Activated effector memory CD4-positive, alpha-beta T cell treated with Interleukin-2 at 50 U/mL for 16 hours (primary cell): ENCODE data around the gene SPTSSB.

Source experiments
- DNase-seq: peaks from one replicate; pipeline ENCODE4 v3.0.0-alpha.2; 2020

SPTSSB gene

DNA sequence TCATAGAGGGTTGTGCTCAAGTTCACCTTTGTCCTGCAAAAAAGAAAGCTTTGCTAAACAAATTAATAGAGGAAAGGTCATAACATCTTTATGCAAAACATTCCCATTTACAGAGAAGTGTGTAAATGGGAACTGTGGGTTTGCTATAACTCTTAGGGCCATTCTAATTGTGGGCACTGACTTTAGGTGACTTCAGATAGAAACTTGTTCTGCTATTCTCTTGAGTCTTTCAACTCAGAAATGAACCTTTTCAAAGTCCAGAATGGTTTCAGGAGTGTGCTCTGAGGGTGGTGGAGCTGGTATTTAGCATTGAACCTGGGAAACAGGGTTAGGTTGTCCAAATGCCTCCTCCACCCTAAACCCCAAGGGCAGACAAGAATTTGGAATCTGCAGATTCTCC is 34.0 kb downstream of the SPTSSB start:
- DNase-seq: no peak

DNA sequence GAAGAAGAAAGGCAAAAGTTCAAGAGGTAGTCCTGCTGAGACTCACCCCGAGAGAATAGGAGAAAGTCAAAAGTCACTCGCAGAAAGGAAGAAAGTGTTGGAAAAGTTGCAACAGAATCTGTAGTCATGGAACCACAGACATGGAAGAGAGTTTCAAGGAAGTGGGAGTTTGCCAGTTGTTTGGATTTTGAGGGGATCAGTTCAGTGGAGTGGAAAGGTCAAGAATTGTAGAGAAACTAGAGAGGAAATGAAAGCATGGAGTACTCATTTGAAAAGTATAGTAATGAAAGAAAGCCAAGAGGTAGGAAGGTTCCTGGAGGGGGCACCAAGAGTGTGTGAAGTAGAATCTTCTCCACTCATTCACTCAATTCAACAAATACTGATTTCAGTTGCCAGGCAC is 34.7 kb downstream of the SPTSSB start:
- DNase-seq: no peak

DNA sequence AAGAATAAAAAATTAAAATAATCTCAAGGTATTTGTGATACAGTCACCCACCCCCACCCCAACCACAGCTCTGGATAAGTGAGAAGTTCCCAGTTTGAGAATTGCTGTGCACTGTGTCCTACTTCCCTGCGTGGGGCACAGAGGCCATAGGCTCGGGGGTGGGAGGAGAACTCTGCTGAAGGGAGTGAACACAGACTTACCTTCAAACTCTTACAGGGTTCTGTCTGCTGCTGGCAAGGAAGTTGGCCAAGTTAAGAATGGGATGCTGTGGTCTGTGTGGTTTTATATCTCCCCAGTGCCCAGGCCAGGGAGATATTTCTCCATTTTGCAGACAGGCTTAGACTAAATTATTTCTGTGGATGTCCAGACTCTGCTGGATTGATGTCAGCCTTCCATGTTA is 37.6 kb downstream of the SPTSSB start:
- no peak for DNase-seq

DNA sequence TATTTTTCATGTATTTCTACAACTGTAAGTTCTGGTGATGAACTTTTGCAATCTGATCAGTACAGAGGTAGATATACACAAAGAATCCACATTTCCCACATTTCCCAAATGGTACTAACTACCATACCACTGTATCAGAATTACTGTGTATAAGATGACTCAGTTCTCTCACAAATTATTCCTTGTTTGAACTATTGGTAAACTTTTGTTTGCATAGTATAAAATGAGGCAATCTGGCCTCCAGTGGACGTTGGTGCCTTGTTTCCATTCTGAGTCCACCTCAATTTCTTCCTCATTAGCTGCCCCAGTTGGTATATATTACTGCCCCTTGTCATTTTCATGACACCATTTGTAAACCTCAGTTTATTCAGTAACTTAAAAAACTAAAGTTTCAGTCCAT is 38.5 kb downstream of the SPTSSB start:
- DNase-seq: no peak

DNA sequence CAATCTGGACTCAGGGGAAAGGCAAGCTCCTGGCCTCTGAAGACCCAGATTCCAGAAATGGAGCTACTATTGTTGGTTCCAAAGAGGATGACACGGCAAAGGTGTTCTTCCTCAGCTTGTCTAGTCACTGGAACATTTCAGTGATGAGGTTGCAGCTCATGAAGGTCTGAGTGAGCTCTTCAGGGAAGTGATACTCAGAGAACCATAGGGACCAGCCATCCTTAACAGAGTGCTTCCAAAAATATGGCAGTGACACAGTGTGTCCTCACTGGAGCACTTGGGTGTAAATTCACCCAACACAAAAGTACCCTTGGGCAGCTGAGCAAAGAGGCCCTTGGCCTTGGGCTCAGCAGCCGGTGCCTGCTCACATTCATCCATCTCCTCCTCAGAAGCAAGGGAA is 46.3 kb downstream of the SPTSSB start:
- no peak for DNase-seq

DNA sequence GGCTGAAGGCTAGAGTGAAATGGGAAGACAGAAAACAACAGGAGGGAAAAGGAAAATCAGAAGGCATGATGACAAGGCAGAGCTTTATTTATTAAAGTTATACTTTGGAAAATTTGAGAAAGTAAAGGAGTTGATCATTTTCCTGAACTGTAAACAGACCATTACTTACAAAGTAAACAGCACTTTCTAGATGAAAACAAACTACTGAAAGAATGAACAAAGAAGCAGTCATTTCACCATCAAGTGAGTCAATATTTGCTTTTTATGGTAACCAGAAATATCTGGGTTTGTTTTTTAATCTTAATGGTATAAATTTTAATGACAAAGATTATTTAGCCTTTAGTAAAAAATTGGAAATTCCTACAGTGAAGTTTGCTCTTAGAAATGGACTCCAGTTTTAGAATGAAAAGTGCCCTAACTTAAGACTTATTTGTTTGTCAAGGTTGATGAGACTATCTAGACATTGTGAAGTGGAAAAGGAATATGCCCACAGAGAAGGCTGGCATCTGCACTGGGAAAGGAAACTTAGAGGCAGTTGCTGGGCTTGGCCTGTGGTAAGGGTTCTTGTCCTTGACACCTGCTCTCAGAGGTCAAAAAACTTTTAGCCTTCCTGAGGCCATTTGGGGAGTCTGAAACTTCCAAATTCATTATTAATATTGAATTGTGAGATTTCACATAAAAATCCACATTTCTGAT is 47.2 kb downstream of the SPTSSB start:
- no peak for DNase-seq

DNA sequence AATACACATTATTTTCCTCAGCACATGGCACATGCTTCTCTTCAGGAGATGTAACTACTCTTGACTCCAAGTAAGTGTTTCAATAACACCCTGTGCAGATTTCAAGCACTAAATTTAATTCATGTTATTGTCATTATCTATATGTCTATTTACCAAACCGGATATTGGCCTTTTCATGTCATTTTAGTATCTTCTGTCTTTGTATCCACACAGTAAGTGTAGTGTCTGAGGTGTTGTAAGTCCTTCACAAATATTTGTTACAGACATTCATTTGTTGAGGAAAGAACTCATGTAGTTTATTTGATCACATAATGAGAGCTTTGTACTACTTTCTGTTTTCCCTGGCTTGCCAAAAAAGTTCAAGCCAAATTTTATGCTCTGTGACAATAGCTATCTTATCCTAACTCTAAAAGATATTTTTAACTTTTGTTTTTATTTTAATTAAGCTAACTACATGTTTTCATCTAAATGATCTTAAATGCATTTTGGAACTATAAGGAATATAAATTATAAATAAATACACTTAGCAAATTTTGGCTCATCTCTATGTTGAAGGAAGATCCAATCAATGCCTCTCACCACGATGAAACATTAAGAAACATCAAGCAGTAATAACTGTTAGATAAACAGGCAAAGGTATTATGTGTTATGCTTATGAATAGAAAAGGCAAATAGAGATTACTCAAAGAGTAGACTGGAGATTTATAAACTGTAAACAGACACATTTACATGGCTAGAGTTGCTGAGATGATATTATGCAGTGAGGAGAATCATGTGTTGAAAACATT is 48.3 kb downstream of the SPTSSB start:
- DNase-seq: no peak

DNA sequence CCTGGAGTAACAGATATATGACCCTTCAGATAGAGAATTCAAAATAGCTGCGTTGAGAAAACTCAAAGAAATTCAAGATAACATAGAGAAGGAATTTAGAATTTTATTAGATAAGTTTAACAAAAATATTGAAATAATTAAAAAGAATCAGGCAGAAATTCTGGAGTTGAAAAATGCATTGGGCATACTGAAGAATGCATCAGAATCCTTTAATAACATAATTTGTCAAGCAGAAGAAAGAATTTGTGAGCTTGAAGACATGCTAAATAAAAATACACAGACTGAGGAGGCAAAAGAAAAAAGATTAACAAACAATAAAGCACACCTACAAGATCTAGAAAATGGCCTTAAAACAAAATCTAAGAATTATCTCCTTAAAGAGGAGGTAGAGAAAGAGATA is 50.5 kb downstream of the SPTSSB start:
- DNase-seq: no peak

DNA sequence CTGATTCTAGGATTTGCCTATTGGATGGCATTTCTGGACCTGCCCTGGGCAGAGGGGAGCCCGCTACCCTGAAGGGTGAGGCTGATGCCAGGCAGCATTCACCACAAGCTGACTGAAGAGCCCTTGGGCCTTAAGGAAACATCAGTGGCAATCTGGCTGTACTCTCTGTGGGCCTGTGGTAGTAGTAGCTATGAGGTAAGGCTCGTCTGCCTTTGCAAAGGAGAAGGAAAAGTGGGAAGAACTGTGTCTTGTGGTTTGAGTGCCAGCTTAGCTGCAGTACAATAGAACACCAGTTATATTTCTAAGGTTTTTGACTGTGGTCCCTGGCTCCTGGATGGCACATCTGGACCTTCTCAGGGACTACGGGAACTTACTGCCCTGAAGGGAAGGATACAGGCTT is 51.5 kb downstream of the SPTSSB start:
- no peak for DNase-seq

DNA sequence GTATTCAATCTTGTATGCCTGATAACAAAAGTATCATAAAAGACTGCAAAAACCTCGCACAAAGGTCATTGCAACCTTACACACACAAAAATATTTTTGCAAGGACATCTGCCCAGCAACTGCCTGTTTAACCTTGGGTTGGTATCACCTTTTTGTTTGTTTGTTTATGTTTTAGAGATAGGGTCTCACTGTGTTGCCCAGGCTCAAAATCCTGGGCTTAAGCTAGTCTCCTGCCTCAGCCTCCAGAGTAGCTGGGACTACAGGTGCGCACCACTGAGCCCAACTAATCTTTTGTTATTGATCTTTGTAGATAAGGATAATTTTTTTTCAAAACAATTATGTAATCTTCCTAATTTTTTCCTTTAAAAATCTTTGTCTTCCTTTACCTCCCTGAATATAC is 54.2 kb downstream of the SPTSSB start:
- no peak for DNase-seq

DNA sequence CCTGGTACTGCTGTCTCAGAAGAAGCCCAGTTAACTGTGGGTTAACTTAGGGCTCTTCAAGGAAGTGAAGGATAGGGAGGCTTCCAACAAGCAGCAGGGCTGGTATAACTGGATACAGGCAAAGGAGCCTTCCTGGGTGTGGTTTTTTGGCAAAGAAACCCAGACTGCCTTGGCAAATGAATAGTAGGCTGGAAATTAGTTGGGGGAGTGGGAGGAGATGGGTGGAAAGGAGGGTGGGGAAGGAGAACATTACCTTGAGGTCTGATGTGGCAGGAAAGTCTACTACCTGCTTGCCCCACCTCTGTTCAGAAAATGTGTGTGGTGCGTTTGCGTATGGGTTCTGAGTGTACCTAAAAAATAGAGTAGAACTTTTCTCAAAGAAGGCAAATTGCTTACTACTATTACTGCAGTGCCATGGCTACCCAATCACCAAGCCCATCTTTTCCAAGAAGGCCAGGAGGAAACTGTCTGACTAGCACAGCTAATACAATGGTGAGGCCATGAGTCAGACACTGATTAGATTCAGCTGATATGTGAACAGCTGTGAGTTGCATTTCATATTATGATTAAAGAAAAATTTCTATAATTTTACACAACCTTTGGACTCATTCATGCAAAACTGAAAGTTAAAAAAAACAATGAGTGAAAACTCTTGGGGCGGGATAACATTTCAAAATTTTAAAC is 55.2 kb downstream of the SPTSSB start:
- DNase-seq: no peak

DNA sequence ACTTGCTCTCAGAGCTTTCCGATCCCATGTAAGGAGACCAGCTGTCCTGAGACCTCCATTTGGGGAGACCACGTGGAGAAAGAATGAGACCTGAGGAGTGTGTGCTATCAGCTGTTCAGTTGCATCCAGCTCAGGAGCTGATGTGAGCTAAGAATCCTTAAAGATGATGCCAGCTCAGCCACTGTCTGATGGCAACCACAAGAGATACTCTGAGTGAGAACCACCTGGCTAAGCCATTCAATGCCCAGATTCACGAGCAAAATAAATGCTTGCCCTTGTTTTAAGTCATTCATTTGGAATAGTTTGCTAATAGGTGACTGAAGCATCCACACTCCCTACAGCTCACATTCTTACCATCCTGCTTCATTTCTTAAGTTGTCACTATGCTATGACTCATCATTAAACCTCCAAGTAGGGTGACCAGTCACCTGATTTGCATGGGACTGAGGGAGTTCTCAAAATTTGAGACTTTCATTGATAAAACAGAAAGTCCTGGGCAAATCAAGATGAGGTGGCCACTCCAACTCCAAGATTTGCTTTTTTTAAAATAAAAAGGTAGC is 56.4 kb downstream of the SPTSSB start:
- no peak for DNase-seq

DNA sequence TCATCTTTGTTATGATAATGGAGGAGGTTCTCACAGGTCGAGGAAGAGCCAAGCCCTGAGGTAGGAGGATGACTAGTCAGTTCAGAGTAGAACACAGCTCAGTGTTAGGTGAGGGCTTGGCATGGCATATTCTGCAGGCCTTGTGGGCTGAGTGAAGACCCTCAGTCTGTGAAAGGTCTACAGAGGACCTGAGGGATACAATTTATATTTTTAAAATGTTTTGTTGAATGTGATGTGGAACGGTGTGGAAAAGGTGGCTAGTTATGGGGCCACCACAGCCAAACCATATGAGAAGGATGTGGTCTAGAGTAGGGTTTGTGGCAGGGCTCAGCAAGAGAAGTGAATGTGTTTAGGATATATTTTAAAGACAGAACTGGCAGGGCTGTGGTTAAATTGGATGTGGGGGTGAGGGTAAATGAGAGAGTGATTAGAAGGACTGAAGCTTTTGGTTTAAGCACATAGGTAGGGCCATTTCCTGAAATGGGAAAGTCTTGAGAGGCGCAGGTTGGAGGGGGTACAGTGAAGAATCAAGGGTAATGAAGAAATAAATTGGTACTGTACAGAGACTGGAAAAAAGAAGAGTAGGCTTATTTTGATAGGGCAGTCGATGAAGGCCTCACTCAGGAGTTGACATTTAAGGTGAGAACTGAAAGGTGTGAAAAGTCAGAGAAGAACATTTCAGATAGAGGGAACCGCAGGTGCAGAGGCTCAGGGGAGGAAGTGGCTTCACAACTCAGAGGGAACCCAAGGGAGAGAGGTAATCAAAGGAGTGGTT is 60.5 kb downstream of the SPTSSB start:
- DNase-seq: peak; percentile 22

DNA sequence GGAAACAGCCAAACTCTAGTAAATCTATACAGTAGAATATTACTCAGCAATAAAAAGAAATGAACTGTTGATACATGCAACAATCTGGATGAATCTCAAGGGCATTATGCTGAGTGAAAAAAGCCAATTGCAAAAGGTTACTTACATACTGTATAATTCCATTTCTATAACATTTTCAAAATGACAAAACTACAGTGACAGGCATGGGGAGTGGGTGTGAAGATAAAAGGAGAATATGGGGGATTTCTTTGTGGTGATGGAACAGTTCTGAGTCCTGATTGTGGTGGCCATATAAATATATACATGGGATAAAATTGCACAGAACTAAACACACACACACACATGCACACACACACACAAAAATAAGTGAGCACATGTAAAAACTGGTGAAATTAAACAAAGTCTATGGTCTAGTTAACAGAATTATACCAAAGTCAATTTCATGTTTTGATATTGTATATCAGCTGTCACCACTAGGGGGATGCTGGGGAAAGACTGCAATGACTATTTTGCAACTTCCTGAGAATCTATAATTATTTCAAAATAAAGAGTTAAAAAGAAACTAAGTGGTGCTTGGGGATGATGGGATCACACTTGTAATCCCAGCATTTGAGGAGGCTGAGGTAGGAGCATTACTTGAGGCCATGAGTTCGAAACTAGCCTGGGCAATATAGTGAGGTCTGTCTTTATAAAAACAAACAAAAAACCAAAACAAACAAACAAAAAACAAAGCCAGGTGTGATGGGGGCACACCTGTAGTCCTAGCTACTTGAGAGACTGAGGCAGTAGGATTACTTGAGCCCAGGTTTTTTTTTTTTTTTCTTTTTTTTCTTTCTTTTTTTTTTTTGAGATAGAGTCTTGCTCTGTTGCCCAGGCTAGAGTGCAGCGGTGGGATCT is 66.0 kb downstream of the SPTSSB start:
- no peak for DNase-seq

DNA sequence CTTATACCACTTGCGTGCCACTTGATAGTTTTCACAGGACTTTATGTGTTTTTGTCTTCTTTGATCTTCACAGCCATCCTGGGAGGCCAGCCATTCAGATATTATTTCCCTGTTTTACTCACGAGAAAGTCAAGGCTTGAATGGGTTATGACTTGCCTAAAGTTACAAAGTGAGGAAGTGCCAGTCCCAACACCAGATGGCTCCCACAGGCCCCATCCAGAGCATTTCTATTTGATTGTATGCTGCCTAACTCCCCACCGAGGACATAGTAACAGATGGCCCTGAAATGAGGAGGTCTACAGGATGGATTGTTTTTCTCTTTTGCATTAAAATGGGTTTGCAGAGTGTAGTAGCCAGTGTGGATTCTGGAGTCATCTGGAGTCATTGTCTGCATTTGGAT is 74.5 kb downstream of the SPTSSB start:
- no peak for DNase-seq

DNA sequence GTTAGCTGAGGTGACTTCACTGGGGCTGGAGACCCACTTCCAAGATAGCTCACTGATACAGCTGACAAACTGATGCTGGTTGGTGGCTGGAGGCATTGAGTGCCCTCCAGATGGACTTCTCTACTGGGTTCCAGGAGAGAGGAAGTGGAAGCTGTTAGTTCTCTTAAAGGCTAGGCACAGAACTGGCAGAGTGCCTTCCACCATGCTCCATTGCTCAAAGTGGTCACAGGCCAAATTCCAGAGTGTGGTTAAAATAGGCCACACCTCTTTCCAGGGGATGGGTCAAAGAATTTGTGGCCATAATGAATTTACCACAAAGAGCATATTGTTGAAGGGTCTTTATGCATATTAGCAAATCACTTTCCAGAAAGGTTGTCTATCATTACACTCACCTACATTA is 76.0 kb downstream of the SPTSSB start:
- DNase-seq: no peak
